ENCODE measurements around the gene B3GNT9. TPM values are rescaled to one million over a fixed set of nuclear protein-coding genes. Genes with fewer than 3 reads are reported as not detected.

Gene B3GNT9
- total RNA-seq, 4 donors from 2014 or later = 2.8 to 5.9 (median 4.6) TPM

GRCh38 chr16:67195676-67196075 is 44.9 kb upstream of the B3GNT9 start:
- TF ChIP-seq CTCF (IDR thresholded peaks at IDR 0.05; ENCODE audit: low read depth) = no peak

- TF ChIP-seq CTCF (IDR thresholded peaks at IDR 0.05; ENCODE audit: low read depth) = no peak
Measured at GRCh38 chr16:67194260-67194659, 43.5 kb upstream of the B3GNT9 start.

GRCh38 chr16:67193536-67193935 is 42.7 kb upstream of the B3GNT9 start:
- TF ChIP-seq CTCF (IDR thresholded peaks at IDR 0.05; ENCODE audit: low read depth) = no peak

GRCh38 chr16:67192781-67193361 is 42.1 kb upstream of the B3GNT9 start:
- no peak for TF ChIP-seq CTCF (IDR thresholded peaks at IDR 0.05; ENCODE audit: low read depth)

- no peak for TF ChIP-seq CTCF (IDR thresholded peaks at IDR 0.05; ENCODE audit: low read depth)
Measured at GRCh38 chr16:67191995-67192681, 41.3 kb upstream of the B3GNT9 start, which contains the start of gene E2F4. Gene E2F4 (plus strand): TSS chr16:67192155. CDS start chr16:67192228, 73 bp downstream.

- TF ChIP-seq CTCF (IDR thresholded peaks at IDR 0.05; ENCODE audit: low read depth) = no peak
Measured at GRCh38 chr16:67191411-67191994, 40.7 kb upstream of the B3GNT9 start.

Measured in subcutaneous adipose tissue (tissue), 4 donors.